AG04450 (cell line): ENCODE data around the gene HIF1A. TPM values are rescaled to one million over a fixed set of nuclear protein-coding genes. Genes with fewer than 3 reads are reported as not detected.

ENCODE experiments used
- CTCF ChIA-PET: fragments of 300-600, 350-600 bp; formaldehyde crosslinking; extraction: SDS; loops from one replicate; lab custom pipeline; 2022; ENCODE audit warnings: antibody characterized with exemption, inconsistent platforms; lab: Charles Lee
- POLR2A ChIA-PET: fragments of 350-600 bp; formaldehyde crosslinking; extraction: SDS; loops from one replicate; lab custom pipeline; 2021; ENCODE audit warnings: antibody characterized with exemption, inconsistent platforms; lab: Yijun Ruan, JAX
- DNase-seq: peaks from one replicate; pipeline ENCODE4 v3.0.0-alpha.2; 2011; ENCODE audit warnings: low read depth, low spot score
- H3K27ac ChIP-seq: one replicate; pipeline ENCODE4 v1.5.1; 2012; ENCODE audit warnings: low read depth, low read length, control low read depth
- H3K27me3 ChIP-seq: one replicate; pipeline ENCODE4 v1.6.0; 2012; ENCODE audit warnings: low read length; ENCODE audit not compliant: control insufficient read depth, insufficient read depth
- H3K4me3 ChIP-seq: 2 replicates; pipeline ENCODE4 v1.5.1; 2011; ENCODE audit warnings: mild to moderate bottlenecking, low read depth, low read length, control low read depth
- H3K9me3 ChIP-seq: 2 replicates; pipeline ENCODE4 v1.5.1; 2012; ENCODE audit warnings: low read length; ENCODE audit not compliant: control insufficient read depth, insufficient read depth
- CTCF ChIP-seq: IDR thresholded peaks from 2 replicates; pipeline ENCODE4 v1.5.1; 2011; ENCODE audit warnings: low read depth, low read length, control low read depth, inconsistent platforms
- polyA plus RNA-seq: library from polyadenylated mRNA; depleted of rRNA; stranded (reverse); fragments of >200 nt; gene quantifications from 2 replicates; pipeline ENCODE4 v1.2.3, GENCODE V29; 2011

The HIF1A gene
- polyA plus RNA-seq, 1 experiment = 210 TPM

DNA sequence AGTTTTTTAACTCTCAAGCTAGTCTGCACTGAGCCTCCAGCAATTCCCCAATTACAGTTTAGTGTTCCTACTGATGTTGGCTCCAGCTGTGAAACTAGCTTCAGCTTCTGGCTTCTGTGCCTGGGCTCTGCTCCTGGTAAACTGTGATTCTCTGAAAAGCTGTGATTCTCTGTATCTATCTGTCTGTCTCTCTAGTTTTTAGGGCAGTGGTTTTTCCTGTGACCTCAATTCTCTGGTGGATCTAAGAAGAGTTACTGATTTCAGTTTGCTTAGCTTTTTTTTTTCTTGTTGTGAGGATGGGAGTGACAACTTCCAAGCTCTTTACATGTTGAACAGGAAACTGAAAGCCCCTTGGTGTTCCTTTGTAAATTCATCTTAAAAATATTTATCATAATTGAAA lies 3.8 kb upstream of the HIF1A start:
- H3K27me3 ChIP-seq = no peaks in the 10 kb centered on the region
- CTCF ChIA-PET = interaction anchor here (0.6 to 1.3 kb wide), 5 partner anchors 10 to 215 kb away, joined by 3 to 8 read pairs (median 3); no protein-coding TSS in a partner anchor
- no peak for DNase-seq
- POLR2A ChIA-PET = interaction anchor here (0.7 kb wide), 1 partner anchor 107 kb away, joined by 3 read pairs; no protein-coding TSS in a partner anchor
- no peak overlapping the region for H3K27ac ChIP-seq
- TF ChIP-seq CTCF = no peak
- no peak overlapping the region for H3K4me3 ChIP-seq
- H3K9me3 ChIP-seq = no peaks in the 10 kb centered on the region

DNA sequence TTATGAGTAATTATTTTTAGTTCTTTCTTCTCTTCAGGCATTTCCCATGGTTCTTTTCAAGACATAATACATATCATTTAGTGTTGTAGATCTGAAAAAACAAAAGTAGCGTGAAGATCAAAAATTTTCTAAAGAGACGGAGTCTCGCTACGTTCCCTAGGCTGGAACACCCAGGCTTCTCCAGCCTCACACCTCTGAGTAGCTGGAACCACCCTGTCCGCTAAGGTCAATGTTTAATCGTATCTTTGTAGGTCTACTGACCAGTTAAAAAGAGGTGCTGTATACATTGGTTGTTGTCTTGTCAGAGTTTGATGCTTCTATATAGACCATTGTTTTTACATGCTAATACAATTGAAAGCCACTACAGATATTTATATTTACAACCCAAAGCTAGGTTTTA lies 1.3 kb upstream of the HIF1A start:
- TF ChIP-seq CTCF = no peak
- Histone ChIP-seq H3K4me3 (no peak overlapping the region), H3K9me3 (no peaks in the 10 kb centered on the region), H3K27ac (no peak overlapping the region), H3K27me3 (no peaks in the 10 kb centered on the region)
- ChIA-PET POLR2A (no interaction called here), CTCF (interaction anchor here (0.7 to 1.2 kb wide), 3 partner anchors 219 to 1783 kb away, joined by 3 to 5 read pairs (median 4); no protein-coding TSS in a partner anchor)
- no peak for DNase-seq

GRCh38 chr14:61695695-61696527 lies 598 bp downstream of the HIF1A start:
- ChIA-PET POLR2A (interaction anchor here (0.8 to 1.3 kb wide), 3 partner anchors 133 to 219 kb away, joined by 5 to 9 read pairs (median 5); no protein-coding TSS in a partner anchor), CTCF (no interaction called here)
- TF ChIP-seq CTCF = no peak
- Histone ChIP-seq H3K27ac (peak overlapping the region; percentile 96), H3K27me3 (no peaks in the 10 kb centered on the region), H3K9me3 (no peaks in the 10 kb centered on the region), H3K4me3 (peak overlapping the region; percentile 83)
- no peak for DNase-seq

GRCh38 chr14:61696753-61697318 lies 1.5 kb downstream of the HIF1A start:
- Histone ChIP-seq H3K27me3 (no peaks in the 10 kb centered on the region), H3K27ac (no peak overlapping the region), H3K4me3 (peak overlapping the region; percentile 83), H3K9me3 (no peaks in the 10 kb centered on the region)
- ChIA-PET POLR2A (no interaction called here), CTCF (interaction anchor here (0.8 to 2.6 kb wide), 5 partner anchors 22 to 236 kb away, joined by 3 to 11 read pairs (median 5); no protein-coding TSS in a partner anchor)
- no peak for TF ChIP-seq CTCF
- no peak for DNase-seq
